ENCODE data around the gene FASTK. TPM values are rescaled to one million over a fixed set of nuclear protein-coding genes. Genes with fewer than 3 reads are reported as not detected.

FASTK gene
- total and polyA plus RNA-seq, 2 donors (not counting 3 experiments of a cell fraction or from before 2014, with no cell fraction given): 73.3 to 113 TPM

DNA sequence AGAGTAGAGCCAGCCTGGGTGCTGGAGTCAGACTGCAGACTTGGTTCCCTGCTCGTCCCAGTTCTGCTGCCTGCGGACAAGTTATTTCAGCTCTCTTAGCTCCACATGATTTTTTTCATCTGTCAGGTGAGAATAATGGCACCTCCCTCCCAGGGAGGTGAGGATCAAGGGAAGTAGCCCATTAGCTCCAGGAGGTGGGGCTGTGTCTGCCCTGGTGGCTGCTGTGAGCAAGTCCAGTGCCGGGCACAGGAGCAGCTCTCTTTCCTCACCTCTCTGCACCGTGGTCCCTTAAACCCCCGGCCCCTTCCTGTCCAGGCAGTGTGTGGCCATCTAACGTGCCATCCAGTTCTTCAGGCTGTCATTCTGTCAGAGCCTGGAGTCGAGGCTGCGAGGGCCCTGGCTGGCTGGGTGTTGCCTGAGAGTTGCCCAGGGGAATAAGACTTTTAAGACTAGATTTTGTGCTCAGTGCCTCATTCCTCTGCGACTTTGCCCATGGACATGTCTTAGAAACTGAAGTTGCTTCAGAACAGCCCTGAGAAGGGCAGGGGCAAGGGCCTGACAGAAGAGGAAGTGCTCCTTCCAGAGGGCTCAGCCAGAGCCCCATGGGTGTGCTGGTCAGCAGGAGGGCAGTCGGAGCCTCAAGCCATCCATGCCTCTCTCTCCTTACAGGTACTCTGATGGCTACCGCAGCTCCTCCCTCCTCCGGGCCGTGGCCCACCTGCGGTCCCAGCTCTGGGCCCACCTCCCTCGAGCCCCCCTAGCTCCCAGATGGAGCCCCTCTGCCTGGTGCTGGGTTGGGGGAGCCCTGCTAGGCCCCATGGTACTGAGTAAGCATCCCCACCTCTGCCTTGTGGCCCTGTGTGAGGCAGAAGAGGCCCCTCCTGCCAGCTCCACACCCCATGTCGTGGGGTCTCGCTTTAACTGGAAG lies 47.4 kb downstream of the FASTK start:
- FAIRE-seq (no peak), DNase-seq (ENCODE audit: low read depth, low spot score) (no peak)
- no peaks in the 10 kb centered on the region for H3K9me3 ChIP-seq (replicated peaks; ENCODE audit: control insufficient read depth, insufficient read depth, low read length)
- dilution Hi-C loops (cut with MboI; ENCODE audit: extremely low pct_ligation_motif_present, low sequenced_read_pairs): no loop called here
- H3K79me2 ChIP-seq (ENCODE audit: control insufficient read depth, insufficient read depth, low read length): no peaks in the 10 kb centered on the region
- no peak overlapping the region for H3K9ac ChIP-seq (replicated peaks; ENCODE audit: extremely low read depth, insufficient read depth, low read length)
- no peak overlapping the region for H2AFZ ChIP-seq (ENCODE audit: low read depth, low read length)
- POLR2A ChIA-PET: no interaction called here
- H3K36me3 ChIP-seq (ENCODE audit: control insufficient read depth in 2 of 2, extremely low read depth in 1 of 2, insufficient read depth in 2 of 2, low read length in 2 of 2): peaks cover 0 to 17% of the 10 kb centered on the region in 2 experiments
- H4K20me1 ChIP-seq (replicated peaks; ENCODE audit: control insufficient read depth, extremely low read depth, insufficient read depth, low read length): no peaks in the 10 kb centered on the region
- TF ChIP-seq GATA2 (IDR thresholded peaks at IDR 0.05; ENCODE audit: insufficient read depth, insufficient read length, low read depth, low read length) (no peak), JUN (IDR thresholded peaks at IDR 0.05; ENCODE audit: borderline replicate concordance, insufficient read depth, insufficient read length, low read depth) (no peak), MYC (IDR thresholded peaks at IDR 0.05; ENCODE audit: low read depth, low read length) (no peak), FOS (IDR thresholded peaks at IDR 0.05; ENCODE audit: borderline replicate concordance, insufficient read depth, low read length) (no peak), POLR2A (IDR thresholded peaks at IDR 0.05; ENCODE audit: low read depth, low read length) (no peak), POLR2AphosphoS5 (IDR thresholded peaks at IDR 0.05; ENCODE audit: insufficient read depth, low read depth, low read length) (no peak), EZH2 (IDR thresholded peaks at IDR 0.05; ENCODE audit: borderline replicate concordance, low read depth, low read length, severe bottlenecking) (no peak)
- TF ChIP-seq, protein P1, sequence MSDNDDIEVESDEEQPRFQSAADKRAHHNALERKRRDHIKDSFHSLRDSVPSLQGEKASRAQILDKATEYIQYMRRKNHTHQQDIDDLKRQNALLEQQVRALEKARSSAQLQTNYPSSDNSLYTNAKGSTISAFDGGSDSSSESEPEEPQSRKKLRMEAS (IDR thresholded peaks at IDR 0.05; ENCODE audit: insufficient read depth, insufficient read length): no peak
- TF ChIP-seq, protein P2, sequence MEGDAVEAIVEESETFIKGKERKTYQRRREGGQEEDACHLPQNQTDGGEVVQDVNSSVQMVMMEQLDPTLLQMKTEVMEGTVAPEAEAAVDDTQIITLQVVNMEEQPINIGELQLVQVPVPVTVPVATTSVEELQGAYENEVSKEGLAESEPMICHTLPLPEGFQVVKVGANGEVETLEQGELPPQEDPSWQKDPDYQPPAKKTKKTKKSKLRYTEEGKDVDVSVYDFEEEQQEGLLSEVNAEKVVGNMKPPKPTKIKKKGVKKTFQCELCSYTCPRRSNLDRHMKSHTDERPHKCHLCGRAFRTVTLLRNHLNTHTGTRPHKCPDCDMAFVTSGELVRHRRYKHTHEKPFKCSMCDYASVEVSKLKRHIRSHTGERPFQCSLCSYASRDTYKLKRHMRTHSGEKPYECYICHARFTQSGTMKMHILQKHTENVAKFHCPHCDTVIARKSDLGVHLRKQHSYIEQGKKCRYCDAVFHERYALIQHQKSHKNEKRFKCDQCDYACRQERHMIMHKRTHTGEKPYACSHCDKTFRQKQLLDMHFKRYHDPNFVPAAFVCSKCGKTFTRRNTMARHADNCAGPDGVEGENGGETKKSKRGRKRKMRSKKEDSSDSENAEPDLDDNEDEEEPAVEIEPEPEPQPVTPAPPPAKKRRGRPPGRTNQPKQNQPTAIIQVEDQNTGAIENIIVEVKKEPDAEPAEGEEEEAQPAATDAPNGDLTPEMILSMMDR (IDR thresholded peaks at IDR 0.05; ENCODE audit: extremely low read depth in 1 of 2, insufficient read depth in 1 of 2, low read depth in 1 of 2, low read length in 2 of 2): no peak
- H3K27ac ChIP-seq (ENCODE audit: insufficient read depth, low read depth, low read length): no peak overlapping the region
- CTCF ChIA-PET: interaction anchor here (1.1 to 1.7 kb wide), 2 partner anchors 15 to 91 kb away, joined by 5 to 8 read pairs; no protein-coding TSS in a partner anchor
- no peak overlapping the region for H3K4me3 ChIP-seq (replicated peaks in 1 of 3; ENCODE audit: insufficient read depth in 1 of 3, low read depth in 1 of 3, low read length in 3 of 3)
- intact Hi-C loops (cut with micrococcal nuclease): no loop called here
- H3K4me1 ChIP-seq (ENCODE audit: control insufficient read depth, extremely low read depth, insufficient read depth, low read length): peaks cover 10% of the 10 kb centered on the region
- H3K4me2 ChIP-seq (ENCODE audit: insufficient read depth, low read length): no peak overlapping the region
- no TSS peak for BruUV-seq (replicated peaks)
- no peaks in the 10 kb centered on the region for H3K9me1 ChIP-seq (replicated peaks; ENCODE audit: control insufficient read depth, extremely low read depth, insufficient read depth, low read length)
- H3K27me3 ChIP-seq (ENCODE audit: control insufficient read depth in 2 of 2, insufficient read depth in 2 of 2, low read length in 2 of 2): no peaks in the 10 kb centered on the region
